ENCODE data around the gene PLA2G4C.

DNA sequence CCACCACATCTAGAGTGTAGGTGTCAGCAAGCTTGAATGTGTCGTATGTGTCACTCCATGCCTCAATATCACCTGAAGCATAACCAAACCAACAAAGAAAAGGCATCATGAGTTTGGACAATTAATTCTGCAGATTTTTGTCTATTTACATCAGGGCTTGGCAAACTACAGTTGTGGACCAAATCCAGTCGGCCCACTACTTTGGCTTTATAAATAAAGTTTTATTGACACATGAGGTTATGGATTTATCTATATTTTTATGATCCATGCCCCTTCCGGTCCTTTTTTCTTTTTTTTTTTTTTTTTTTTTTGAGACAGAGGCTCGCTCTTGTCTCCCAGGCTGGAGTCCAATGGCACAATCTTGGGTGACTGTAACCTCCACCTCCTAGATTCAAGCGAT lies 57.5 kb downstream of the PLA2G4C start:
- TF ChIP-seq, protein P1, sequence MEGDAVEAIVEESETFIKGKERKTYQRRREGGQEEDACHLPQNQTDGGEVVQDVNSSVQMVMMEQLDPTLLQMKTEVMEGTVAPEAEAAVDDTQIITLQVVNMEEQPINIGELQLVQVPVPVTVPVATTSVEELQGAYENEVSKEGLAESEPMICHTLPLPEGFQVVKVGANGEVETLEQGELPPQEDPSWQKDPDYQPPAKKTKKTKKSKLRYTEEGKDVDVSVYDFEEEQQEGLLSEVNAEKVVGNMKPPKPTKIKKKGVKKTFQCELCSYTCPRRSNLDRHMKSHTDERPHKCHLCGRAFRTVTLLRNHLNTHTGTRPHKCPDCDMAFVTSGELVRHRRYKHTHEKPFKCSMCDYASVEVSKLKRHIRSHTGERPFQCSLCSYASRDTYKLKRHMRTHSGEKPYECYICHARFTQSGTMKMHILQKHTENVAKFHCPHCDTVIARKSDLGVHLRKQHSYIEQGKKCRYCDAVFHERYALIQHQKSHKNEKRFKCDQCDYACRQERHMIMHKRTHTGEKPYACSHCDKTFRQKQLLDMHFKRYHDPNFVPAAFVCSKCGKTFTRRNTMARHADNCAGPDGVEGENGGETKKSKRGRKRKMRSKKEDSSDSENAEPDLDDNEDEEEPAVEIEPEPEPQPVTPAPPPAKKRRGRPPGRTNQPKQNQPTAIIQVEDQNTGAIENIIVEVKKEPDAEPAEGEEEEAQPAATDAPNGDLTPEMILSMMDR (IDR thresholded peaks at IDR 0.05), result no peak
- no peak for TF ChIP-seq EP300 (IDR thresholded peaks at IDR 0.05)
- no peak for TF ChIP-seq POLR2A (IDR thresholded peaks at IDR 0.05)

All from upper lobe of left lung (tissue), 4 donors.